Measurements from ENCODE around the gene MBD4.

DNA sequence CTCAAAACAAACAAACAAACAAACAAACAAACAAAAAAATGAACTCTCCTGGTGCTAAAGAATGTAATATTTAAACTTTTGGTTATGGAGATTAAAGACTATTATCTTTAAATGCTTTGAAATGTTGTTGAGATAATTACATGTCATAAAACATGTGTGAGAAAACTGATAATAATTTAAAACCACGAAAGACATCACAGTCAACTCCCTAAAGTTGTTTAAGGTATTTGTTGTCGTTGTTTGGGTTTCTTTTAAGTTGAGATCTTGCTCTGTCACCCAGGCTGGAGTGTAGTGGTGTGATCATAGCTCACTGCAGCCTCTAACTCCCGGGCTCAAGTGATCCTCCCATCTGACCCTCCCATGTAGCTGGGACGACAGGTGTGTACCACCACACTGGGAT is 23.3 kb downstream of the MBD4 start:
- TF ChIP-seq CREM (CRISPR knock-in tag; IDR thresholded peaks at IDR 0.05) (no peak), FOXK1 (CRISPR knock-in tag; IDR thresholded peaks at IDR 0.05) (no peak), TCF7 (CRISPR knock-in tag; IDR thresholded peaks at IDR 0.05; ENCODE audit: low read depth) (no peak), NR2C2 (CRISPR knock-in tag; IDR thresholded peaks at IDR 0.05) (no peak), ATF3 (CRISPR knock-in tag; conservative IDR thresholded peaks at IDR 0.05) (no peak)
- TF ChIP-seq, protein P1, sequence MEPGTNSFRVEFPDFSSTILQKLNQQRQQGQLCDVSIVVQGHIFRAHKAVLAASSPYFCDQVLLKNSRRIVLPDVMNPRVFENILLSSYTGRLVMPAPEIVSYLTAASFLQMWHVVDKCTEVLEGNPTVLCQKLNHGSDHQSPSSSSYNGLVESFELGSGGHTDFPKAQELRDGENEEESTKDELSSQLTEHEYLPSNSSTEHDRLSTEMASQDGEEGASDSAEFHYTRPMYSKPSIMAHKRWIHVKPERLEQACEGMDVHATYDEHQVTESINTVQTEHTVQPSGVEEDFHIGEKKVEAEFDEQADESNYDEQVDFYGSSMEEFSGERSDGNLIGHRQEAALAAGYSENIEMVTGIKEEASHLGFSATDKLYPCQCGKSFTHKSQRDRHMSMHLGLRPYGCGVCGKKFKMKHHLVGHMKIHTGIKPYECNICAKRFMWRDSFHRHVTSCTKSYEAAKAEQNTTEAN (CRISPR knock-in tag; IDR thresholded peaks at IDR 0.05), result no peak
